NCI-H2227 (cell line): ENCODE measurements around the gene MS4A4E.
"Not testable (repeated sequence)": the region's sequence is repeated elsewhere in the genome, so short reads cannot be mapped to it uniquely, and the experiment has no call there.

ENCODE experiments used
- DNase-seq: peaks from one replicate; lab custom pipeline; 2025; ENCODE audit not compliant: unreplicated experiment; lab: John Stamatoyannopoulos, UW

MS4A4E gene

GRCh38 chr11:60175860-60176275 is 67.1 kb downstream of the MS4A4E start:
- no peak for DNase-seq

GRCh38 chr11:60172011-60172410 is 70.9 kb downstream of the MS4A4E start:
- DNase-seq = no peak

- no peak for DNase-seq
Measured at GRCh38 chr11:60170566-60170965, 72.4 kb downstream of the MS4A4E start.

GRCh38 chr11:60169264-60169915 is 73.5 kb downstream of the MS4A4E start:
- no peak for DNase-seq

GRCh38 chr11:60168306-60168705 is 74.6 kb downstream of the MS4A4E start:
- DNase-seq = no peak

GRCh38 chr11:60165951-60166350 is 77.0 kb downstream of the MS4A4E start:
- DNase-seq = no peak

- DNase-seq = no peak
Measured at GRCh38 chr11:60165538-60165937, 77.4 kb downstream of the MS4A4E start.

GRCh38 chr11:60164550-60165075 is 78.3 kb downstream of the MS4A4E start:
- no peak for DNase-seq

GRCh38 chr11:60161766-60162165 is 81.2 kb downstream of the MS4A4E start:
- no peak for DNase-seq

- no peak for DNase-seq
Measured at GRCh38 chr11:60161107-60161506, 81.8 kb downstream of the MS4A4E start.

- no peak for DNase-seq
Measured at GRCh38 chr11:60159868-60160267, 83.1 kb downstream of the MS4A4E start.

GRCh38 chr11:60159284-60159683 is 83.7 kb downstream of the MS4A4E start:
- DNase-seq = no peak

- DNase-seq = no peak
Measured at GRCh38 chr11:60158636-60159035, 84.3 kb downstream of the MS4A4E start.

GRCh38 chr11:60155931-60156330 is 87.0 kb downstream of the MS4A4E start:
- DNase-seq = no peak

GRCh38 chr11:60152727-60153126 is 90.2 kb downstream of the MS4A4E start:
- DNase-seq = not testable (repeated sequence)

GRCh38 chr11:60150279-60150678 is 92.7 kb downstream of the MS4A4E start:
- no peak for DNase-seq
